ENCODE results near the gene ODAD2.

Gene ODAD2, protein sequence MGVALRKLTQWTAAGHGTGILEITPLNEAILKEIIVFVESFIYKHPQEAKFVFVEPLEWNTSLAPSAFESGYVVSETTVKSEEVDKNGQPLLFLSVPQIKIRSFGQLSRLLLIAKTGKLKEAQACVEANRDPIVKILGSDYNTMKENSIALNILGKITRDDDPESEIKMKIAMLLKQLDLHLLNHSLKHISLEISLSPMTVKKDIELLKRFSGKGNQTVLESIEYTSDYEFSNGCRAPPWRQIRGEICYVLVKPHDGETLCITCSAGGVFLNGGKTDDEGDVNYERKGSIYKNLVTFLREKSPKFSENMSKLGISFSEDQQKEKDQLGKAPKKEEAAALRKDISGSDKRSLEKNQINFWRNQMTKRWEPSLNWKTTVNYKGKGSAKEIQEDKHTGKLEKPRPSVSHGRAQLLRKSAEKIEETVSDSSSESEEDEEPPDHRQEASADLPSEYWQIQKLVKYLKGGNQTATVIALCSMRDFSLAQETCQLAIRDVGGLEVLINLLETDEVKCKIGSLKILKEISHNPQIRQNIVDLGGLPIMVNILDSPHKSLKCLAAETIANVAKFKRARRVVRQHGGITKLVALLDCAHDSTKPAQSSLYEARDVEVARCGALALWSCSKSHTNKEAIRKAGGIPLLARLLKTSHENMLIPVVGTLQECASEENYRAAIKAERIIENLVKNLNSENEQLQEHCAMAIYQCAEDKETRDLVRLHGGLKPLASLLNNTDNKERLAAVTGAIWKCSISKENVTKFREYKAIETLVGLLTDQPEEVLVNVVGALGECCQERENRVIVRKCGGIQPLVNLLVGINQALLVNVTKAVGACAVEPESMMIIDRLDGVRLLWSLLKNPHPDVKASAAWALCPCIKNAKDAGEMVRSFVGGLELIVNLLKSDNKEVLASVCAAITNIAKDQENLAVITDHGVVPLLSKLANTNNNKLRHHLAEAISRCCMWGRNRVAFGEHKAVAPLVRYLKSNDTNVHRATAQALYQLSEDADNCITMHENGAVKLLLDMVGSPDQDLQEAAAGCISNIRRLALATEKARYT

DNA sequence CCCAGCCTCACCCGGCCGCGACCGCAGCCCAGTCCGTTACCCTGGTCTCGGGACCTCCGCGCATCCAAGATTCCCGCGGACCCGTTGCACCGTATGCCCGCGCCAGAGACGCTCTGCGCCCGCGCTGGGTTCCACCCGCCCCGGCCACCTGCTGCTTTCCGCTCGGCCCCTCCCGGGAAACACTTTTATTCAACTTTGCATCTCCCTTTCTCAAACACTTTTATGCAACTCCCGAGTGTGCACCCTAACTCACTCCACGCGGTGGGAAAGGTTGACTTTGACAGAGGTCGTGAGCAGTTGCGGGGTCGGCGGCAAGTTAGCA, at the start of gene ODAD2:
Gene ODAD2, minus strand, starts transcription at position 126 of the 322 bp plus-strand sequence. CDS start 3,937 bp downstream, outside the sequence.
- Histone ChIP-seq H3K4me3 (ENCODE audit: low read depth, low read length) (peak within 1 kb of the TSS; percentile 80), H3K9me3 (ENCODE audit: control insufficient read depth, insufficient read depth, low read depth, low read length) (no peaks in the 10 kb centered on the region), H3K4me1 (ENCODE audit: control insufficient read depth, insufficient read depth, low read length) (0 out of 2 replicates have a peak, but pooled peaks cover 2% of the 10 kb centered on the region), H3K36me3 (ENCODE audit: control insufficient read depth in 2 of 2, insufficient read depth in 1 of 2, low read length in 2 of 2) (no peaks in the 10 kb centered on the region), H3K27ac (ENCODE audit: extremely low read depth, low read depth, low read length) (peak within 1 kb of the TSS; percentile 90)
- POLR2A ChIA-PET = no interaction called here
- CTCF ChIA-PET = no interaction called here
- TF ChIP-seq ZBTB44 (tag by site-specific recombination; IDR thresholded peaks at IDR 0.05) (0 out of 2 replicates have a peak, but pooled peaks have one; percentile 39), ZBTB8A (tag by site-specific recombination; IDR thresholded peaks at IDR 0.05) (peak; percentile 78), ZNF175 (tag by site-specific recombination; IDR thresholded peaks at IDR 0.05) (no peak), ZNF623 (tag by site-specific recombination; IDR thresholded peaks at IDR 0.05) (no peak), KLF9 (tag by site-specific recombination; IDR thresholded peaks at IDR 0.05; ENCODE audit: low read depth) (no peak), ZNF843 (tag by site-specific recombination; IDR thresholded peaks at IDR 0.05) (no peak), ZNF433 (tag by site-specific recombination; IDR thresholded peaks at IDR 0.05; ENCODE audit: low read depth) (no peak), ZNF112 (tag by site-specific recombination; IDR thresholded peaks at IDR 0.05) (no peak), ZNF596 (tag by site-specific recombination; IDR thresholded peaks at IDR 0.05) (no peak), ZNF146 (tag by site-specific recombination; IDR thresholded peaks at IDR 0.05) (0 out of 2 replicates have a peak, but pooled peaks have one; percentile 1), YY1 (tag by site-specific recombination; IDR thresholded peaks at IDR 0.05) (peak; percentile 4; the same call in 1 of the 2 replicates), TRIM28 (IDR thresholded peaks at IDR 0.05; ENCODE audit: borderline replicate concordance, low read length) (no peak), MZF1 (tag by site-specific recombination; IDR thresholded peaks at IDR 0.05; ENCODE audit: borderline replicate concordance) (no peak), SCRT2 (tag by site-specific recombination; IDR thresholded peaks at IDR 0.05) (peak; percentile 94), ZNF157 (tag by site-specific recombination; IDR thresholded peaks at IDR 0.05) (no peak), BCL6B (tag by site-specific recombination; IDR thresholded peaks at IDR 0.05) (no peak), ZNF501 (tag by site-specific recombination; IDR thresholded peaks at IDR 0.05) (no peak), ZNF148 (tag by site-specific recombination; IDR thresholded peaks at IDR 0.05; ENCODE audit: borderline replicate concordance) (no peak), ZNF311 (tag by site-specific recombination; IDR thresholded peaks at IDR 0.05; ENCODE audit: borderline replicate concordance) (no peak)
- TF ChIP-seq, protein P1, sequence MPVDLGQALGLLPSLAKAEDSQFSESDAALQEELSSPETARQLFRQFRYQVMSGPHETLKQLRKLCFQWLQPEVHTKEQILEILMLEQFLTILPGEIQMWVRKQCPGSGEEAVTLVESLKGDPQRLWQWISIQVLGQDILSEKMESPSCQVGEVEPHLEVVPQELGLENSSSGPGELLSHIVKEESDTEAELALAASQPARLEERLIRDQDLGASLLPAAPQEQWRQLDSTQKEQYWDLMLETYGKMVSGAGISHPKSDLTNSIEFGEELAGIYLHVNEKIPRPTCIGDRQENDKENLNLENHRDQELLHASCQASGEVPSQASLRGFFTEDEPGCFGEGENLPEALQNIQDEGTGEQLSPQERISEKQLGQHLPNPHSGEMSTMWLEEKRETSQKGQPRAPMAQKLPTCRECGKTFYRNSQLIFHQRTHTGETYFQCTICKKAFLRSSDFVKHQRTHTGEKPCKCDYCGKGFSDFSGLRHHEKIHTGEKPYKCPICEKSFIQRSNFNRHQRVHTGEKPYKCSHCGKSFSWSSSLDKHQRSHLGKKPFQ (tag by site-specific recombination; IDR thresholded peaks at IDR 0.05) = no peak
- TF ChIP-seq, protein P2, sequence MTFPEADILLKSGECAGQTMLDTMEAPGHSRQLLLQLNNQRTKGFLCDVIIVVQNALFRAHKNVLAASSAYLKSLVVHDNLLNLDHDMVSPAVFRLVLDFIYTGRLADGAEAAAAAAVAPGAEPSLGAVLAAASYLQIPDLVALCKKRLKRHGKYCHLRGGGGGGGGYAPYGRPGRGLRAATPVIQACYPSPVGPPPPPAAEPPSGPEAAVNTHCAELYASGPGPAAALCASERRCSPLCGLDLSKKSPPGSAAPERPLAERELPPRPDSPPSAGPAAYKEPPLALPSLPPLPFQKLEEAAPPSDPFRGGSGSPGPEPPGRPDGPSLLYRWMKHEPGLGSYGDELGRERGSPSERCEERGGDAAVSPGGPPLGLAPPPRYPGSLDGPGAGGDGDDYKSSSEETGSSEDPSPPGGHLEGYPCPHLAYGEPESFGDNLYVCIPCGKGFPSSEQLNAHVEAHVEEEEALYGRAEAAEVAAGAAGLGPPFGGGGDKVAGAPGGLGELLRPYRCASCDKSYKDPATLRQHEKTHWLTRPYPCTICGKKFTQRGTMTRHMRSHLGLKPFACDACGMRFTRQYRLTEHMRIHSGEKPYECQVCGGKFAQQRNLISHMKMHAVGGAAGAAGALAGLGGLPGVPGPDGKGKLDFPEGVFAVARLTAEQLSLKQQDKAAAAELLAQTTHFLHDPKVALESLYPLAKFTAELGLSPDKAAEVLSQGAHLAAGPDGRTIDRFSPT (tag by site-specific recombination; IDR thresholded peaks at IDR 0.05) = peak; percentile 48; the same call in 1 of the 2 replicates
- TF ChIP-seq, protein P3, sequence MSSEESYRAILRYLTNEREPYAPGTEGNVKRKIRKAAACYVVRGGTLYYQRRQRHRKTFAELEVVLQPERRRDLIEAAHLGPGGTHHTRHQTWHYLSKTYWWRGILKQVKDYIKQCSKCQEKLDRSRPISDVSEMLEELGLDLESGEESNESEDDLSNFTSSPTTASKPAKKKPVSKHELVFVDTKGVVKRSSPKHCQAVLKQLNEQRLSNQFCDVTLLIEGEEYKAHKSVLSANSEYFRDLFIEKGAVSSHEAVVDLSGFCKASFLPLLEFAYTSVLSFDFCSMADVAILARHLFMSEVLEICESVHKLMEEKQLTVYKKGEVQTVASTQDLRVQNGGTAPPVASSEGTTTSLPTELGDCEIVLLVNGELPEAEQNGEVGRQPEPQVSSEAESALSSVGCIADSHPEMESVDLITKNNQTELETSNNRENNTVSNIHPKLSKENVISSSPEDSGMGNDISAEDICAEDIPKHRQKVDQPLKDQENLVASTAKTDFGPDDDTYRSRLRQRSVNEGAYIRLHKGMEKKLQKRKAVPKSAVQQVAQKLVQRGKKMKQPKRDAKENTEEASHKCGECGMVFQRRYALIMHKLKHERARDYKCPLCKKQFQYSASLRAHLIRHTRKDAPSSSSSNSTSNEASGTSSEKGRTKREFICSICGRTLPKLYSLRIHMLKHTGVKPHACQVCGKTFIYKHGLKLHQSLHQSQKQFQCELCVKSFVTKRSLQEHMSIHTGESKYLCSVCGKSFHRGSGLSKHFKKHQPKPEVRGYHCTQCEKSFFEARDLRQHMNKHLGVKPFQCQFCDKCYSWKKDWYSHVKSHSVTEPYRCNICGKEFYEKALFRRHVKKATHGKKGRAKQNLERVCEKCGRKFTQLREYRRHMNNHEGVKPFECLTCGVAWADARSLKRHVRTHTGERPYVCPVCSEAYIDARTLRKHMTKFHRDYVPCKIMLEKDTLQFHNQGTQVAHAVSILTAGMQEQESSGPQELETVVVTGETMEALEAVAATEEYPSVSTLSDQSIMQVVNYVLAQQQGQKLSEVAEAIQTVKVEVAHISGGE (tag by site-specific recombination; conservative IDR thresholded peaks at IDR 0.05; ENCODE audit: low read depth) = 0 out of 2 replicates have a peak, but pooled peaks have one; percentile 11

All from HEK293 (cell line).